Suprapubic skin (tissue), 4 donors: ENCODE data around the gene LRRC27. TPM values are rescaled to one million over a fixed set of nuclear protein-coding genes. Genes with fewer than 3 reads are reported as not detected.
A peak's percentile ranks its signal among the peaks of the same experiment; 100 is the strongest.
"Not testable (repeated sequence)": the region's sequence is repeated elsewhere in the genome, so short reads cannot be mapped to it uniquely, and the experiment has no call there.

ENCODE experiments used
- DNase-seq, 2 donors: peaks; one replicate each; pipeline ENCODE4 v3.0.0-alpha.2; 2019; ENCODE audit warnings: low spot score in 2 of 2
- H3K27ac ChIP-seq: fragments of 200-600 bp; sonication (generic); one replicate; pipeline ENCODE4 v1.5.1; 2019
- H3K27me3 ChIP-seq: fragments of 200-600 bp; sonication (generic); one replicate; pipeline ENCODE4 v1.5.1; 2019
- H3K36me3 ChIP-seq: fragments of 200-600 bp; sonication (generic); one replicate; pipeline ENCODE4 v1.5.1; 2019
- H3K4me1 ChIP-seq: fragments of 200-600 bp; sonication (generic); one replicate; pipeline ENCODE4 v1.5.1; 2019
- H3K4me3 ChIP-seq: fragments of 200-600 bp; sonication (generic); one replicate; pipeline ENCODE4 v1.5.1; 2019; ENCODE audit warnings: mild to moderate bottlenecking
- H3K9me3 ChIP-seq: fragments of 200-600 bp; sonication (generic); one replicate; pipeline ENCODE4 v1.5.1; 2019
- EP300 ChIP-seq: sonication (generic); formaldehyde crosslinking; IDR thresholded peaks from one replicate; pipeline ENCODE4 v1.6.1; 2017; ENCODE audit warnings: antibody characterized with exemption
- POLR2A ChIP-seq, 2 donors: fragments of 450-650 bp; IDR thresholded peaks; one replicate each; pipeline ENCODE4 v1.6.1; 2017; ENCODE audit warnings: antibody characterized with exemption in 2 of 2, mild to moderate bottlenecking in 2 of 2, moderate library complexity in 2 of 2
- POLR2AphosphoS5 ChIP-seq, 3 donors: sonication (generic); formaldehyde crosslinking; IDR thresholded peaks; one replicate each; pipeline ENCODE4 v1.6.1; 2017; ENCODE audit warnings: antibody characterized with exemption in 3 of 3
- WGBS: methylation state at CpG from one replicate; pipeline ENCODE4 v1.1.5; 2018; 5-methylcytosine and 5-hydroxymethylcytosine counted together
- total RNA-seq, 4 donors: library from RNA; depleted of rRNA; stranded (reverse); fragments of >200 nt; gene quantifications; one replicate each; pipeline ENCODE4 v1.1.0, GENCODE V29; 2016
- TF ChIP-seq, protein P1 (sequence below), 2 donors: fragments of 200-600 bp in 1 of 2; fragments of 450-650 bp in 1 of 2; sonication (generic) in 1 of 2; IDR thresholded peaks; one replicate each; pipeline ENCODE4 v1.5.1; 2016 to 2019; ENCODE audit warnings: antibody characterized with exemption in 2 of 2, mild to moderate bottlenecking in 1 of 2, moderate library complexity in 1 of 2

The LRRC27 gene
- total RNA-seq, 4 donors from 2014 or later: 6.6 to 13.1 (median 7.1) TPM

DNA sequence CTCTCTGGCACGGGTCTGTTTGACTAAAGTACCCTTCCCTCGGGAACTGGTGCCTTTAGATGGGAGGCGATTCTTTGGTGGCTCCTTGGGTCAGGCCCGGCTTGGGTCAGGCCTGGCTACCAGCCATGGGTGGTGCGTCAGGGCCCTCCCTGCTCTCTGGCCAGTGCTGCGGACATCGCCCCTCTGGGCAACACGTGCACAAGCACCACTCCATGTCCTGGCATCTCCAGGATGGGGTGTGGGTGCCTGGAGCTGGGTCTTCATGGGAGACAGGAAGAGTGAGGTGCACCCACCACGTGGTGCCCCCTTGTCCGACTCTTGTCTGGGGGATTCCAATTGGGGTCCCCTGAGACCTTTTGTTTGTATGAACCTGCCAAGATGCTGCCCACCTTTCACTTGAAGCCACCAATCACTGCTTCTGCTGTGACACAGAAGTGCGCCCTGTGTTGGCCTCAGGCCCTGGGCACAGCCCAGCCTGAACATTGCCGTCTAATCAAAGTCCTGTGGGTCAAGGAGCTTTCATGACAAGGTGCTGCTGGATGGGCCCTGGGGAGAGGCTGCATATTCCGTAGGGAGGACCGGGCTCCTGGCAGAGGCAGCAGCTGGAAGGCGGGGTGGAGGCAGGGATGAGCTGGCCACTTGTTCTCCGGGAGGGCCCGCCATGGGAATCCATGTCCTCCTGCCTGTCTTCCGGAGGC lies 53.9 kb downstream of the LRRC27 start:
- H3K4me3 ChIP-seq: no peak overlapping the region
- no peaks in the 10 kb centered on the region for H3K9me3 ChIP-seq
- no peaks in the 10 kb centered on the region for H3K36me3 ChIP-seq
- TF ChIP-seq, protein P1, sequence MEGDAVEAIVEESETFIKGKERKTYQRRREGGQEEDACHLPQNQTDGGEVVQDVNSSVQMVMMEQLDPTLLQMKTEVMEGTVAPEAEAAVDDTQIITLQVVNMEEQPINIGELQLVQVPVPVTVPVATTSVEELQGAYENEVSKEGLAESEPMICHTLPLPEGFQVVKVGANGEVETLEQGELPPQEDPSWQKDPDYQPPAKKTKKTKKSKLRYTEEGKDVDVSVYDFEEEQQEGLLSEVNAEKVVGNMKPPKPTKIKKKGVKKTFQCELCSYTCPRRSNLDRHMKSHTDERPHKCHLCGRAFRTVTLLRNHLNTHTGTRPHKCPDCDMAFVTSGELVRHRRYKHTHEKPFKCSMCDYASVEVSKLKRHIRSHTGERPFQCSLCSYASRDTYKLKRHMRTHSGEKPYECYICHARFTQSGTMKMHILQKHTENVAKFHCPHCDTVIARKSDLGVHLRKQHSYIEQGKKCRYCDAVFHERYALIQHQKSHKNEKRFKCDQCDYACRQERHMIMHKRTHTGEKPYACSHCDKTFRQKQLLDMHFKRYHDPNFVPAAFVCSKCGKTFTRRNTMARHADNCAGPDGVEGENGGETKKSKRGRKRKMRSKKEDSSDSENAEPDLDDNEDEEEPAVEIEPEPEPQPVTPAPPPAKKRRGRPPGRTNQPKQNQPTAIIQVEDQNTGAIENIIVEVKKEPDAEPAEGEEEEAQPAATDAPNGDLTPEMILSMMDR (IDR thresholded peaks at IDR 0.05): no peak
- no peak for TF ChIP-seq POLR2A (IDR thresholded peaks at IDR 0.05)
- TF ChIP-seq POLR2AphosphoS5 (IDR thresholded peaks at IDR 0.05): no peak
- no peak for TF ChIP-seq EP300
- H3K4me1 ChIP-seq: peaks cover 20% of the 10 kb centered on the region
- H3K27ac ChIP-seq: no peak overlapping the region
- peak; percentile 57 to 71 for DNase-seq
- H3K27me3 ChIP-seq: no peaks in the 10 kb centered on the region
- 77% methylated on average over 15 of the region's 18 CpGs for WGBS

DNA sequence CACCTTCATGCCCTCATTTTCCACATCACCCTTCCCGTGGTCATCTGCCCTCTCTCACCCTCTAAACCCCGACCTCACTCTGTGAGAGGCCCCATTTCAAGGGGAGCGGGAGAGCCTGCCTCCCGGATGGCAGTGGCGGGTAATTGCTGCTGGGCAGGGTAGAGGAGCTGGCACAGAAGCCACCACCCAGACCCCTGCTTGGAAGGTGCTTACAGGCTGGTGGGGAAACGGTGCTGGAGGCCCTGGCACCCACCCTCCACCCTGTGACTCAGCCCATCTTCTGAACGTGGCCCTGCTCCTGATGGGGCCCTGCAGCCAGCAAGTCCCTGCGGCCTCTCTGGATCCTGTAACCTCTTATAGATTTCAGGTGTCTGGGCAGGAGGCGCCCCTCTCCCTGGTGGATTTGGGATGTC lies 54.4 kb downstream of the LRRC27 start:
- TF ChIP-seq, protein P1 (IDR thresholded peaks at IDR 0.05): no peak
- no peak for TF ChIP-seq POLR2A (IDR thresholded peaks at IDR 0.05)
- TF ChIP-seq EP300: no peak
- no peak for TF ChIP-seq POLR2AphosphoS5 (IDR thresholded peaks at IDR 0.05)
- DNase-seq: peak; percentile 59 to 77
- 68% methylated on average over 5 of the region's 9 CpGs for WGBS

GRCh38 chr10:132386896-132387295 lies 54.9 kb downstream of the LRRC27 start:
- not testable (repeated sequence) for H3K9me3 ChIP-seq, H3K27me3 ChIP-seq, H3K36me3 ChIP-seq, H3K27ac ChIP-seq, H3K4me3 ChIP-seq
- WGBS: 71% methylated on average over 1 of the region's 1 CpG
- peak; percentile 44 to 59 for DNase-seq
- peaks cover 20% of the 10 kb centered on the region for H3K4me1 ChIP-seq

More for the DNA sequence above, 54.4 kb downstream of the LRRC27 start:
- H3K36me3 ChIP-seq: no peaks in the 10 kb centered on the region
- no peaks in the 10 kb centered on the region for H3K9me3 ChIP-seq
- H3K4me3 ChIP-seq: no peak overlapping the region
- no peak overlapping the region for H3K27ac ChIP-seq
- H3K4me1 ChIP-seq: peaks cover 20% of the 10 kb centered on the region
- no peaks in the 10 kb centered on the region for H3K27me3 ChIP-seq

DNA sequence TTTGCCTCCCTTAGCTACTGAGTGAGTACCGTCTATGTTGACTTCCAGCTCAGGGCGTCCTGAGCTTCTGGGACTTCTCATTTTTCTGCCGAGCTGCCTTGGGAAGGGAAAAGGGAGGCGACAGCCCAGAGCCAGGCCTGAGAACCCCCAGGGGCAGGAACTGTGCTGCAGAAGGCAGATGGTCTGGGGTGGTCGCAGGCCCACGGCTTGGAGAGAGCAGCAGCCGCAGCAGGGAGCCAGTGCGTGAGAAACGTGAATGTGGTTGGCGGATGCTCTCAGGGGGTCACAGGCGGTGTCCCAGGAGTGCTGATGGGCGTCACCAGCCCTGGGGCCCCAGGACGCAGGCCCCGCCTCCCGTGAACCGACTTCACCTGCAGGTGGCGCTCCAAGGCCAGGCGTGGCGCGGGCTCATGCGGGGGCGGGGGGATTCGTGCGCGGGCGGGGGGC lies 55.8 kb downstream of the LRRC27 start:
- 17% methylated on average over 3 of the region's 26 CpGs for WGBS
- no peaks in the 10 kb centered on the region for H3K9me3 ChIP-seq
- no peaks in the 10 kb centered on the region for H3K27me3 ChIP-seq
- DNase-seq: peak; percentile 86
- TF ChIP-seq POLR2A (IDR thresholded peaks at IDR 0.05) (no peak), EP300 (no peak)
- TF ChIP-seq, protein P1 (IDR thresholded peaks at IDR 0.05): peak; percentile 49 to 72
- H3K27ac ChIP-seq: no peak overlapping the region
- H3K4me1 ChIP-seq: peaks cover 20% of the 10 kb centered on the region
- H3K4me3 ChIP-seq: peak overlapping the region; percentile 8
- H3K36me3 ChIP-seq: no peaks in the 10 kb centered on the region

DNA sequence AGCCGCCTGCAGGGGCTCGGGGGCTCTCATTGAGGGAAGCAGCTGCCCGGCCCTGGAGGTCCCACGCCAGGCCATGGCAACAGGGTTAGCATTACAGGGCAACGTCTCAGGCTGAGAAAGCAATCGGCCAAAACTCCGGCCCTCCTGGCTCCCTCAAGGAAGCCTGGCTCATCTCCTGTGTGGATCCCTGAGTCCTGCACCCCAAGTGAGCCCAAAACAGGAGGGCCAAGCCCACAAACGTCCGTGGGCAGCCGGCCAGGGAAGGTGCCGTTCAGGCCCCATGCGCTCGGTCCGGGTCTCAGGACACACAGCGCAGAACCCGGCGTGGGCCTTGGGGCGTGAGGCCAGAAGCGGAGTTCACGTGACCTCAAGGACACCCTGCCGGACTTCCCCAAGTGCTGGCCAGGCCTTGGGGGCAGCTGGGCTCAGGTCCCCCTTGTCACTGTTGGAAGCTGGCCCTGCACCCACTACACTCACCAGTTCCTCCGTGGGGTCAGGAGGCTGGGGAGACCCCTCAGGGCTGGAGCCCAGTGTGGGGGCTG lies 57.0 kb downstream of the LRRC27 start:
- Histone ChIP-seq H3K36me3 (no peaks in the 10 kb centered on the region), H3K9me3 (no peaks in the 10 kb centered on the region), H3K4me3 (no peak overlapping the region), H3K27ac (no peak overlapping the region), H3K4me1 (peaks cover 20% of the 10 kb centered on the region), H3K27me3 (no peaks in the 10 kb centered on the region)
- peak; percentile 83 to 85 for DNase-seq
- no CpG with 5 or more reads among the region's 22 CpGs for WGBS
- TF ChIP-seq POLR2A (IDR thresholded peaks at IDR 0.05): no peak

DNA sequence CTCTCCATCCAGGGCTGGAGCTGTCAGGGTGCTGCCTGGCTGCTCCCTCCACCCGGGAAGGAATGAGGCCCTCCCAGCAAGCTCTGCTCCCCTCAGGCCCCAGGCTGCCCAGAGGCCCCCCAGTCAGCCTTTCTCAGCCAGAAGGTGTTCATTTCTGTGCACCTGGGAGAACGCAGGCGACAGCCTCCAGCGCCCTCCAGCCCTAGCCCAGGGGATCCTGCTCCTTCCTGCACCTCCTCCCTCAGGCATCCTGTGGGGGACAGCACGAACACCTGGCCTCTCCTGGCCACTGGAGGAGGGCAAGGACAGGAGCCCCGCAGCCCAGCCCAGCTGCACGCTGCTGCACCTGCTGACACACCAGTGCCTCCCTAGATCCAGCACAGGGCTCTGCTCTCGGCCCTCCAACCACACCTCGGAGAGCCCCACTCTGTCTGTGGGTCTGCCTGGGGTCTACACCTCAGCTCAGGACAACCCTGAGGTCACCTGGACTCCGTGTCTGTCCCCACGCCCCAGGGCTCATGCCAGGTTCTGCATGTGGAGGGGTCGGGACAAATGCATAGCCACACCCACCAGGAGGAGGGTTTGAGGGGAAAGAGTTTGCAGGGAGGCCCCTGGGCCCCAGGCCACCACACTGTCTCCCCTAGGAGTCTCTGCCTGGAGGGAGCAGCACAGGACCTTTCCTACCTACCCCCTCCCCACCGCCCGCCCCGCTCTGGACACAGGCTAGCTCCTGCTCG lies 57.6 kb downstream of the LRRC27 start:
- peaks cover 20% of the 10 kb centered on the region for H3K4me1 ChIP-seq
- DNase-seq: peak; percentile 64 to 77
- no peak overlapping the region for H3K27ac ChIP-seq
- WGBS: 69% methylated on average over 8 of the region's 16 CpGs
- TF ChIP-seq, protein P1 (IDR thresholded peaks at IDR 0.05): no peak
- TF ChIP-seq POLR2A (IDR thresholded peaks at IDR 0.05) (no peak), EP300 (no peak), POLR2AphosphoS5 (IDR thresholded peaks at IDR 0.05) (no peak)
- no peaks in the 10 kb centered on the region for H3K27me3 ChIP-seq
- no peaks in the 10 kb centered on the region for H3K36me3 ChIP-seq
- no peak overlapping the region for H3K4me3 ChIP-seq
- no peaks in the 10 kb centered on the region for H3K9me3 ChIP-seq
